ENCODE measurements around the gene MISP3.
A peak's percentile ranks its signal among the peaks of the same experiment; 100 is the strongest.

Gene MISP3

GRCh38 chr19:14080887-14081796 lies 8.6 kb downstream of the MISP3 start:
- Histone ChIP-seq H3K27me3 (ENCODE audit: control insufficient read depth in 1 of 2, insufficient read depth in 2 of 2, low read length in 2 of 2) (no peaks in the 10 kb centered on the region), H3K36me3 (ENCODE audit: control insufficient read depth in 1 of 2, insufficient read depth in 2 of 2, low read length in 2 of 2) (no peaks in the 10 kb centered on the region), H3K9ac (ENCODE audit: low read depth in 1 of 2, low read length in 2 of 2) (peak overlapping the region; percentile 93 to 96), H3K4me3 (ENCODE audit: low read depth in 1 of 2, low read length in 2 of 2) (peak overlapping the region; percentile 87 to 90), H3K27ac (ENCODE audit: low read depth, low read length) (peak overlapping the region; percentile 88), H3K4me1 (ENCODE audit: control insufficient read depth in 1 of 2, insufficient read depth in 2 of 2, low read length in 2 of 2) (peaks cover 10 to 19% of the 10 kb centered on the region in 2 donors), H3K9me3 (ENCODE audit: control insufficient read depth in 1 of 2, low read length in 2 of 2) (no peaks in the 10 kb centered on the region)

GRCh38 chr19:14081797-14082674 lies 9.4 kb downstream of the MISP3 start:
- Histone ChIP-seq H3K9ac (ENCODE audit: low read depth in 1 of 2, low read length in 2 of 2) (peak overlapping the region; percentile 93 to 96), H3K4me3 (ENCODE audit: low read depth in 1 of 2, low read length in 2 of 2) (peak overlapping the region; percentile 76 to 90), H3K4me1 (ENCODE audit: control insufficient read depth in 1 of 2, insufficient read depth in 2 of 2, low read length in 2 of 2) (peaks cover 10 to 19% of the 10 kb centered on the region in 2 donors), H3K27ac (ENCODE audit: low read depth, low read length) (peak overlapping the region; percentile 63), H3K9me3 (ENCODE audit: control insufficient read depth in 1 of 2, low read length in 2 of 2) (no peaks in the 10 kb centered on the region), H3K27me3 (ENCODE audit: control insufficient read depth in 1 of 2, insufficient read depth in 2 of 2, low read length in 2 of 2) (no peaks in the 10 kb centered on the region), H3K36me3 (ENCODE audit: control insufficient read depth in 1 of 2, insufficient read depth in 2 of 2, low read length in 2 of 2) (no peaks in the 10 kb centered on the region)

GRCh38 chr19:14082675-14082960 lies 10.0 kb downstream of the MISP3 start:
- no peak overlapping the region for H3K27ac ChIP-seq (ENCODE audit: low read depth, low read length)
- H3K9ac ChIP-seq (ENCODE audit: low read depth in 1 of 2, low read length in 2 of 2): peak overlapping the region; percentile 93 to 96

GRCh38 chr19:14085309-14085995 lies 12.9 kb downstream of the MISP3 start, which contains the start of gene C19orf67:
Gene C19orf67 (minus strand): TSS chr19:14085783. CDS start chr19:14085627, 156 bp downstream.
- no peak within 1 kb of the TSS for H3K4me3 ChIP-seq (ENCODE audit: low read depth in 1 of 2, low read length in 2 of 2)
- H3K4me1 ChIP-seq (ENCODE audit: control insufficient read depth in 1 of 2, insufficient read depth in 2 of 2, low read length in 2 of 2): peaks cover 10 to 19% of the 10 kb centered on the region in 2 donors
- peaks cover 7 to 10% of the 10 kb centered on the region in 2 donors for H3K36me3 ChIP-seq (ENCODE audit: control insufficient read depth in 1 of 2, insufficient read depth in 2 of 2, low read length in 2 of 2)
- H3K9me3 ChIP-seq (ENCODE audit: control insufficient read depth in 1 of 2, low read length in 2 of 2): no peaks in the 10 kb centered on the region
- no peak within 1 kb of the TSS for H3K27ac ChIP-seq (ENCODE audit: low read depth, low read length)
- no peaks in the 10 kb centered on the region for H3K27me3 ChIP-seq (ENCODE audit: control insufficient read depth in 1 of 2, insufficient read depth in 2 of 2, low read length in 2 of 2)
- no peak within 1 kb of the TSS for H3K9ac ChIP-seq (ENCODE audit: low read depth in 1 of 2, low read length in 2 of 2)

More at GRCh38 chr19:14082675-14082960, 10.0 kb downstream of the MISP3 start:
- Histone ChIP-seq H3K9me3 (ENCODE audit: control insufficient read depth in 1 of 2, low read length in 2 of 2) (no peaks in the 10 kb centered on the region), H3K27me3 (ENCODE audit: control insufficient read depth in 1 of 2, insufficient read depth in 2 of 2, low read length in 2 of 2) (no peaks in the 10 kb centered on the region), H3K36me3 (ENCODE audit: control insufficient read depth in 1 of 2, insufficient read depth in 2 of 2, low read length in 2 of 2) (no peaks in the 10 kb centered on the region), H3K4me1 (ENCODE audit: control insufficient read depth in 1 of 2, insufficient read depth in 2 of 2, low read length in 2 of 2) (peaks cover 10 to 19% of the 10 kb centered on the region in 2 donors), H3K4me3 (ENCODE audit: low read depth in 1 of 2, low read length in 2 of 2) (peak overlapping the region in 1 of 2 donors; percentile 76)

GRCh38 chr19:14086098-14086497 lies 13.5 kb downstream of the MISP3 start:
- H3K27ac ChIP-seq (ENCODE audit: low read depth, low read length): no peak overlapping the region
- H3K9ac ChIP-seq (ENCODE audit: low read depth in 1 of 2, low read length in 2 of 2): no peak overlapping the region
- H3K4me1 ChIP-seq (ENCODE audit: control insufficient read depth in 1 of 2, insufficient read depth in 2 of 2, low read length in 2 of 2): peaks cover 10 to 16% of the 10 kb centered on the region in 2 donors
- no peaks in the 10 kb centered on the region for H3K27me3 ChIP-seq (ENCODE audit: control insufficient read depth in 1 of 2, insufficient read depth in 2 of 2, low read length in 2 of 2)
- H3K4me3 ChIP-seq (ENCODE audit: low read depth in 1 of 2, low read length in 2 of 2): no peak overlapping the region
- peaks cover 7 to 10% of the 10 kb centered on the region in 2 donors for H3K36me3 ChIP-seq (ENCODE audit: control insufficient read depth in 1 of 2, insufficient read depth in 2 of 2, low read length in 2 of 2)
- H3K9me3 ChIP-seq (ENCODE audit: control insufficient read depth in 1 of 2, low read length in 2 of 2): no peaks in the 10 kb centered on the region

GRCh38 chr19:14088634-14089411 lies 16.2 kb downstream of the MISP3 start:
- peaks cover 4 to 10% of the 10 kb centered on the region in 2 donors for H3K4me1 ChIP-seq (ENCODE audit: control insufficient read depth in 1 of 2, insufficient read depth in 2 of 2, low read length in 2 of 2)
- peaks cover 6 to 7% of the 10 kb centered on the region in 2 donors for H3K9me3 ChIP-seq (ENCODE audit: control insufficient read depth in 1 of 2, low read length in 2 of 2)
- H3K27me3 ChIP-seq (ENCODE audit: control insufficient read depth in 1 of 2, insufficient read depth in 2 of 2, low read length in 2 of 2): no peaks in the 10 kb centered on the region
- H3K9ac ChIP-seq (ENCODE audit: low read depth in 1 of 2, low read length in 2 of 2): no peak overlapping the region
- H3K4me3 ChIP-seq (ENCODE audit: low read depth in 1 of 2, low read length in 2 of 2): peak overlapping the region; percentile 55 to 59
- peaks cover 7 to 10% of the 10 kb centered on the region in 2 donors for H3K36me3 ChIP-seq (ENCODE audit: control insufficient read depth in 1 of 2, insufficient read depth in 2 of 2, low read length in 2 of 2)
- H3K27ac ChIP-seq (ENCODE audit: low read depth, low read length): no peak overlapping the region

GRCh38 chr19:14089412-14089661 lies 16.8 kb downstream of the MISP3 start:
- Histone ChIP-seq H3K4me3 (ENCODE audit: low read depth in 1 of 2, low read length in 2 of 2) (peak overlapping the region; percentile 55 to 59), H3K4me1 (ENCODE audit: control insufficient read depth in 1 of 2, insufficient read depth in 2 of 2, low read length in 2 of 2) (peaks cover 4 to 10% of the 10 kb centered on the region in 2 donors), H3K36me3 (ENCODE audit: control insufficient read depth in 1 of 2, insufficient read depth in 2 of 2, low read length in 2 of 2) (peaks cover 7 to 10% of the 10 kb centered on the region in 2 donors), H3K27ac (ENCODE audit: low read depth, low read length) (no peak overlapping the region), H3K9ac (ENCODE audit: low read depth in 1 of 2, low read length in 2 of 2) (no peak overlapping the region), H3K27me3 (ENCODE audit: control insufficient read depth in 1 of 2, insufficient read depth in 2 of 2, low read length in 2 of 2) (no peaks in the 10 kb centered on the region), H3K9me3 (ENCODE audit: control insufficient read depth in 1 of 2, low read length in 2 of 2) (peaks cover 6 to 7% of the 10 kb centered on the region in 2 donors)

- Histone ChIP-seq H3K27me3 (ENCODE audit: control insufficient read depth in 1 of 2, insufficient read depth in 2 of 2, low read length in 2 of 2) (no peaks in the 10 kb centered on the region), H3K4me1 (ENCODE audit: control insufficient read depth in 1 of 2, insufficient read depth in 2 of 2, low read length in 2 of 2) (peaks cover 4 to 10% of the 10 kb centered on the region in 2 donors), H3K9me3 (ENCODE audit: control insufficient read depth in 1 of 2, low read length in 2 of 2) (peaks cover 6 to 7% of the 10 kb centered on the region in 2 donors), H3K4me3 (ENCODE audit: low read depth in 1 of 2, low read length in 2 of 2) (peak overlapping the region; percentile 55 to 68), H3K9ac (ENCODE audit: low read depth in 1 of 2, low read length in 2 of 2) (no peak overlapping the region), H3K27ac (ENCODE audit: low read depth, low read length) (peak overlapping the region; percentile 75), H3K36me3 (ENCODE audit: control insufficient read depth in 1 of 2, insufficient read depth in 2 of 2, low read length in 2 of 2) (peaks cover 7 to 10% of the 10 kb centered on the region in 2 donors)
Observed at GRCh38 chr19:14089662-14090508, 17.3 kb downstream of the MISP3 start.
